Measurements from ENCODE around the gene TXNRD1.

- TF ChIP-seq CTCF (IDR thresholded peaks at IDR 0.05) (no peak), EP300 (IDR thresholded peaks at IDR 0.05) (no peak)
These were observed 92.0 kb downstream of the TXNRD1 start for GRCh38 chr12:104307655-104308000.
